CD8-positive, alpha-beta memory T cell (primary cell): ENCODE results near the gene HOXD11. TPM values are rescaled to one million over a fixed set of nuclear protein-coding genes. Genes with fewer than 3 reads are reported as not detected.

Experiments
- CTCF ChIA-PET: fragments of 350-600 bp; sonication (Branson Sonifier 250); formaldehyde crosslinking; loops from one replicate; lab custom pipeline; 2021; ENCODE audit warnings: antibody characterized with exemption; lab: Charles Lee
- POLR2A ChIA-PET: fragments of 350-600 bp; sonication (Branson Sonifier 250); formaldehyde crosslinking; loops from one replicate; lab custom pipeline; 2021; ENCODE audit warnings: antibody characterized with exemption; lab: Charles Lee
- DNase-seq, 5 donors: peaks; one replicate each; pipeline versions ENCODE4 v3.0.0 to v3.0.0-alpha.2; 2020 to 2022; ENCODE audit warnings: mixed read lengths in 1 of 5
- H3K27ac ChIP-seq: one replicate; pipeline ENCODE4 v1.7.0; 2013; ENCODE audit warnings: low read depth, mild to moderate bottlenecking, low read length, moderate library complexity
- H3K27me3 ChIP-seq: 2 replicates; pipeline ENCODE4 v1.7.0; 2013; ENCODE audit warnings: low read length, mild to moderate bottlenecking; ENCODE audit not compliant: insufficient read depth, poor library complexity, severe bottlenecking
- H3K36me3 ChIP-seq: 2 replicates; pipeline ENCODE4 v1.7.0; 2013; ENCODE audit warnings: mild to moderate bottlenecking, low read length, moderate library complexity; ENCODE audit not compliant: insufficient read depth
- H3K4me1 ChIP-seq: 2 replicates; pipeline ENCODE4 v1.7.0; 2013; ENCODE audit warnings: mild to moderate bottlenecking, low read length, moderate library complexity; ENCODE audit not compliant: insufficient read depth
- H3K4me3 ChIP-seq: 2 replicates; pipeline ENCODE4 v1.7.0; 2013; ENCODE audit warnings: mild to moderate bottlenecking, low read length
- H3K9me3 ChIP-seq: 2 replicates; pipeline ENCODE4 v1.7.0; 2013; ENCODE audit warnings: mild to moderate bottlenecking, low read length
- H3K27ac Mint-ChIP-seq, 8 donors: one replicate each; pipeline ENCODE4 v1.8.0; 2020 to 2021; ENCODE audit warnings: mixed read lengths in 8 of 8, mild to moderate bottlenecking in 6 of 8, inconsistent platforms in 3 of 8, moderate library complexity in 3 of 8
- H3K27me3 Mint-ChIP-seq, 2 donors: one replicate each; pipeline ENCODE4 v1.8.0; 2020 to 2021; ENCODE audit warnings: mixed read lengths in 2 of 2, mild to moderate bottlenecking in 1 of 2, moderate library complexity in 1 of 2
- H3K36me3 Mint-ChIP-seq, 3 donors: one replicate each; pipeline ENCODE4 v1.8.0; 2020 to 2021; ENCODE audit warnings: mixed read lengths in 3 of 3, inconsistent platforms in 1 of 3, mild to moderate bottlenecking in 1 of 3
- H3K4me1 Mint-ChIP-seq, 3 donors: one replicate each; pipeline ENCODE4 v1.8.0; 2020 to 2021; ENCODE audit warnings: mixed read lengths in 3 of 3, inconsistent platforms in 1 of 3, mild to moderate bottlenecking in 1 of 3
- H3K4me3 Mint-ChIP-seq, 7 donors: one replicate each; pipeline ENCODE4 v1.8.0; 2020 to 2021; ENCODE audit warnings: mixed read lengths in 7 of 7, mild to moderate bottlenecking in 6 of 7, moderate library complexity in 4 of 7, inconsistent platforms in 2 of 7
- H3K9me3 Mint-ChIP-seq, 5 donors: one replicate each; pipeline ENCODE4 v1.8.0; 2020 to 2022; ENCODE audit warnings: mixed read lengths in 5 of 5, mild to moderate bottlenecking in 3 of 5, moderate library complexity in 2 of 5, inconsistent platforms in 1 of 5
- polyA plus RNA-seq: library from polyadenylated mRNA; unstranded; fragments of 300-500 nt; fragmentation: Illumina TruSeq; gene quantifications from one replicate; pipeline ENCODE4 v1.2.3, GENCODE V29; 2021
- total RNA-seq, 2 experiments: library from RNA; stranded (reverse); gene quantifications; one replicate each; pipeline ENCODE4 v1.2.3, GENCODE V29; 2021

HOXD11 gene
- total and polyA plus RNA-seq, 3 experiments from 2014 or later = not detected

- Mint-ChIP-seq H3K27me3 (peaks cover 91% of the 10 kb centered on the region in 2 donors), H3K36me3 (peaks cover 0 to 2% (median 0%) of the 10 kb centered on the region in 3 donors), H3K4me1 (peaks cover 28 to 44% (median 42%) of the 10 kb centered on the region in 3 donors), H3K9me3 (peaks cover 8 to 40% (median 27%) of the 10 kb centered on the region in 5 donors), H3K27ac (peak overlapping the region in 5 of 8 donors; percentile 3 to 53 (median 44)), H3K4me3 (peak overlapping the region in 6 of 7 donors; percentile 6 to 54 (median 36))
- no peak overlapping the region for H3K27ac ChIP-seq
- POLR2A ChIA-PET = no interaction called here
- CTCF ChIA-PET = interaction anchor here (1.0 kb wide), 1 partner anchor 9 kb away, joined by 6 read pairs; no protein-coding TSS in a partner anchor
- peaks cover 4% of the 10 kb centered on the region for H3K9me3 ChIP-seq
- peaks cover 84% of the 10 kb centered on the region for H3K27me3 ChIP-seq
- H3K4me3 ChIP-seq = no peak overlapping the region
- no peaks in the 10 kb centered on the region for H3K36me3 ChIP-seq
- no peak for DNase-seq
- peaks cover 18% of the 10 kb centered on the region for H3K4me1 ChIP-seq
Observed at GRCh38 chr2:176093145-176093897, 13.8 kb upstream of the HOXD11 start.

GRCh38 chr2:176093898-176094249 is 13.2 kb upstream of the HOXD11 start:
- Mint-ChIP-seq H3K4me3 (peak overlapping the region; percentile 4 to 54 (median 16)), H3K4me1 (peaks cover 26 to 41% (median 40%) of the 10 kb centered on the region in 3 donors), H3K27me3 (peaks cover 89 to 90% of the 10 kb centered on the region in 2 donors), H3K27ac (peak overlapping the region in 4 of 8 donors; percentile 3 to 51 (median 40)), H3K9me3 (peaks cover 8 to 37% (median 27%) of the 10 kb centered on the region in 5 donors), H3K36me3 (peaks cover 0 to 2% (median 0%) of the 10 kb centered on the region in 3 donors)
- peaks cover 4% of the 10 kb centered on the region for H3K9me3 ChIP-seq
- ChIA-PET CTCF (interaction anchor here (1.0 kb wide), 1 partner anchor 9 kb away, joined by 6 read pairs; no protein-coding TSS in a partner anchor), POLR2A (interaction anchor here (0.6 kb wide), 1 partner anchor 1694 kb away, joined by 4 read pairs; no protein-coding TSS in a partner anchor)
- H3K4me3 ChIP-seq = no peak overlapping the region
- no peak for DNase-seq
- no peak overlapping the region for H3K27ac ChIP-seq
- H3K27me3 ChIP-seq = peaks cover 84% of the 10 kb centered on the region
- H3K36me3 ChIP-seq = no peaks in the 10 kb centered on the region
- H3K4me1 ChIP-seq = peaks cover 18% of the 10 kb centered on the region

GRCh38 chr2:176094349-176094748 is 12.7 kb upstream of the HOXD11 start:
- ChIA-PET CTCF (interaction anchor here (1.0 kb wide), 1 partner anchor 8 kb away, joined by 6 read pairs; no protein-coding TSS in a partner anchor), POLR2A (interaction anchor here (0.6 to 0.7 kb wide), 2 partner anchors 1485 to 1694 kb away, joined by 4 read pairs; no protein-coding TSS in a partner anchor)
- Mint-ChIP-seq H3K27me3 (peaks cover 89 to 90% of the 10 kb centered on the region in 2 donors), H3K9me3 (peaks cover 8 to 36% (median 25%) of the 10 kb centered on the region in 5 donors), H3K27ac (peak overlapping the region in 1 of 8 donors; percentile 51), H3K4me3 (peak overlapping the region in 1 of 7 donors; percentile 54), H3K4me1 (peaks cover 26 to 41% (median 40%) of the 10 kb centered on the region in 3 donors), H3K36me3 (peaks cover 0 to 2% (median 0%) of the 10 kb centered on the region in 3 donors)
- Histone ChIP-seq H3K27me3 (peaks cover 84% of the 10 kb centered on the region), H3K9me3 (peaks cover 4% of the 10 kb centered on the region), H3K36me3 (no peaks in the 10 kb centered on the region), H3K4me3 (no peak overlapping the region), H3K27ac (no peak overlapping the region), H3K4me1 (peaks cover 18% of the 10 kb centered on the region)
- DNase-seq = no peak

GRCh38 chr2:176095421-176095820 is 11.7 kb upstream of the HOXD11 start:
- Histone ChIP-seq H3K27me3 (peaks cover 84% of the 10 kb centered on the region), H3K4me3 (no peak overlapping the region), H3K4me1 (peaks cover 18% of the 10 kb centered on the region), H3K36me3 (no peaks in the 10 kb centered on the region), H3K27ac (no peak overlapping the region), H3K9me3 (peaks cover 4% of the 10 kb centered on the region)
- DNase-seq = no peak
- Mint-ChIP-seq H3K4me3 (peak overlapping the region in 2 of 7 donors; percentile 56 to 63), H3K27ac (peak overlapping the region in 2 of 8 donors; percentile 11 to 51), H3K36me3 (peaks cover 0 to 2% (median 0%) of the 10 kb centered on the region in 3 donors), H3K4me1 (peaks cover 26 to 41% (median 40%) of the 10 kb centered on the region in 3 donors), H3K9me3 (peaks cover 8 to 34% (median 24%) of the 10 kb centered on the region in 5 donors), H3K27me3 (peaks cover 85% of the 10 kb centered on the region in 2 donors)
- POLR2A ChIA-PET = no interaction called here
- CTCF ChIA-PET = interaction anchor here (1.8 kb wide), 1 partner anchor 20 kb away, joined by 5 read pairs; no protein-coding TSS in a partner anchor

- H3K27ac Mint-ChIP-seq = peak overlapping the region in 3 of 8 donors; percentile 51 to 54 (median 52)
- H3K27ac ChIP-seq = no peak overlapping the region
- H3K36me3 ChIP-seq = no peaks in the 10 kb centered on the region
- peak overlapping the region; percentile 41 for H3K4me3 ChIP-seq
- H3K27me3 ChIP-seq = peaks cover 84% of the 10 kb centered on the region
- peaks cover 0 to 2% (median 0%) of the 10 kb centered on the region in 3 donors for H3K36me3 Mint-ChIP-seq
- H3K27me3 Mint-ChIP-seq = peaks cover 85% of the 10 kb centered on the region in 2 donors
- H3K9me3 Mint-ChIP-seq = peaks cover 8 to 30% (median 20%) of the 10 kb centered on the region in 5 donors
- H3K4me1 Mint-ChIP-seq = peaks cover 26 to 40% (median 40%) of the 10 kb centered on the region in 3 donors
- H3K4me1 ChIP-seq = peaks cover 18% of the 10 kb centered on the region
- DNase-seq = no peak
- peaks cover 4% of the 10 kb centered on the region for H3K9me3 ChIP-seq
- CTCF ChIA-PET = interaction anchor here (1.2 to 2.6 kb wide), 7 partner anchors 8 to 845 kb away, joined by 3 to 36 read pairs (median 5); no protein-coding TSS in a partner anchor
- peak overlapping the region; percentile 63 to 94 (median 81) for H3K4me3 Mint-ChIP-seq
- POLR2A ChIA-PET = no interaction called here
Observed at GRCh38 chr2:176096243-176096985, 10.7 kb upstream of the HOXD11 start.

- CTCF ChIA-PET = interaction anchor here (0.7 to 2.6 kb wide), 12 partner anchors 9 to 846 kb away, joined by 3 to 36 read pairs (median 4); partner anchors contain the start of gene LNPK
- no peak overlapping the region for H3K27ac ChIP-seq
- peak overlapping the region; percentile 63 to 94 (median 81) for H3K4me3 Mint-ChIP-seq
- peaks cover 85 to 86% of the 10 kb centered on the region in 2 donors for H3K27me3 Mint-ChIP-seq
- H3K36me3 ChIP-seq = no peaks in the 10 kb centered on the region
- DNase-seq = peak; percentile 40 to 62 (median 48)
- H3K4me3 ChIP-seq = peak overlapping the region; percentile 41
- H3K9me3 Mint-ChIP-seq = peaks cover 8 to 25% (median 13%) of the 10 kb centered on the region in 5 donors
- peaks cover 18% of the 10 kb centered on the region for H3K4me1 ChIP-seq
- H3K36me3 Mint-ChIP-seq = peaks cover 0 to 2% (median 0%) of the 10 kb centered on the region in 3 donors
- H3K27me3 ChIP-seq = peaks cover 84% of the 10 kb centered on the region
- H3K4me1 Mint-ChIP-seq = peaks cover 23 to 34% (median 33%) of the 10 kb centered on the region in 3 donors
- peaks cover 4% of the 10 kb centered on the region for H3K9me3 ChIP-seq
- H3K27ac Mint-ChIP-seq = peak overlapping the region in 4 of 8 donors; percentile 32 to 54 (median 46)
- POLR2A ChIA-PET = no interaction called here
Observed at GRCh38 chr2:176096986-176097819, 9.9 kb upstream of the HOXD11 start.
